Esophagus muscularis mucosa (tissue), 4 donors: ENCODE measurements around the gene CTDSP2.

ENCODE experiments used
- CTCF ChIP-seq, 3 experiments: fragments of 200-600 bp in 2 of 3; fragments of 450-650 bp in 1 of 3; sonication (generic) in 2 of 3; IDR thresholded peaks; one replicate each; pipeline ENCODE4 v1.5.1; 2017 to 2019; ENCODE audit warnings: antibody characterized with exemption in 3 of 3, mild to moderate bottlenecking in 2 of 3, moderate library complexity in 1 of 3
- EP300 ChIP-seq: sonication (generic); formaldehyde crosslinking; IDR thresholded peaks from one replicate; pipeline ENCODE4 v1.6.1; 2017; ENCODE audit warnings: antibody characterized with exemption
- POLR2A ChIP-seq: fragments of 450-650 bp; IDR thresholded peaks from one replicate; pipeline ENCODE4 v1.6.1; 2017; ENCODE audit warnings: antibody characterized with exemption, moderate library complexity, mild to moderate bottlenecking, low read depth

GRCh38 chr12:57823131-57823907 lies 23.2 kb downstream of the CTDSP2 start:
- TF ChIP-seq CTCF (IDR thresholded peaks at IDR 0.05) (no peak), POLR2A (no peak), EP300 (no peak)
